ENCODE measurements around the gene COA5. TPM values are rescaled to one million over a fixed set of nuclear protein-coding genes. Genes with fewer than 3 reads are reported as not detected.

Gene COA5
- total and polyA plus RNA-seq, 2 experiments from 2014 or later = 48.8 to 58.4 TPM

DNA sequence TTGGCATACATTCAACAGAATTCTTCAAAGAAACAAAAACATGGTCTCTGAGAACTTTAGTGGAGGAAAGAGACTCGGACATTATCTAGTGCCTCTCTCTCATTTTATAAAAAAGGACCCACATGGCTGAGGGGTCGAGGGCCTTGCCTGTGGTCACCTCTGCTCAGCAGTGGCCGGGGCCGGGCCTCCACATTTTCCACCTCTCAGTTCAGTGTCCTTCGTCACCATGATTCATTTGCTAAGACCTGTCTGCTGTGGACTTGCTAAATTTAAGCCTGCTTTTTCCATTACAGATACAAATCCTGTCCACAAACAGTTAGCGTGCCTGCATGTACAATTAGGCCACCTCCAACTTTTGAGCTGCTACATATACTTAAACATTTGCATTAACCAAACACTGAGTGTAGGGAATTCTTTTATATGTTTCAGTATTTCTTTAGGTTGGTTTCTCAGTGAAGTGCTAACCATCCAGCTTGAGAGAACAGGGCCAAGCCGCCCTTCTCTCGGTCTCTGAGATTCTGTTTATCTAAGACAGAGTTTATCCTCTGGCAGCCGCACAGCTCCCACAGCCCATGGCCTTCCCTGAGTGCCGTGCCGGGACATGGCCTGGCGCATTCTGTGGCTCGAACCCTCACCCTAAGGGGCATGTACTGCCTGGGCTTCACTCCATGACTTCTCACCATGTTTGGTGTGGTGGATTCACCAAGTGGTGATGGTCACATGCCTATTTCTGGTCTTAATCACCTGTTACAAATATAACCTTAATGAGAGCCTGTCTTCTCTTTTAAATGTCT lies 46.2 kb downstream of the COA5 start:
- H4K20me1 ChIP-seq (ENCODE audit: insufficient read depth, poor library complexity, severe bottlenecking) = no peaks in the 10 kb centered on the region
- TF ChIP-seq EZH2phosphoT487 (IDR thresholded peaks at IDR 0.05; ENCODE audit: low read depth, severe bottlenecking, unreplicated experiment) = no peak
- TF ChIP-seq, protein P1, sequence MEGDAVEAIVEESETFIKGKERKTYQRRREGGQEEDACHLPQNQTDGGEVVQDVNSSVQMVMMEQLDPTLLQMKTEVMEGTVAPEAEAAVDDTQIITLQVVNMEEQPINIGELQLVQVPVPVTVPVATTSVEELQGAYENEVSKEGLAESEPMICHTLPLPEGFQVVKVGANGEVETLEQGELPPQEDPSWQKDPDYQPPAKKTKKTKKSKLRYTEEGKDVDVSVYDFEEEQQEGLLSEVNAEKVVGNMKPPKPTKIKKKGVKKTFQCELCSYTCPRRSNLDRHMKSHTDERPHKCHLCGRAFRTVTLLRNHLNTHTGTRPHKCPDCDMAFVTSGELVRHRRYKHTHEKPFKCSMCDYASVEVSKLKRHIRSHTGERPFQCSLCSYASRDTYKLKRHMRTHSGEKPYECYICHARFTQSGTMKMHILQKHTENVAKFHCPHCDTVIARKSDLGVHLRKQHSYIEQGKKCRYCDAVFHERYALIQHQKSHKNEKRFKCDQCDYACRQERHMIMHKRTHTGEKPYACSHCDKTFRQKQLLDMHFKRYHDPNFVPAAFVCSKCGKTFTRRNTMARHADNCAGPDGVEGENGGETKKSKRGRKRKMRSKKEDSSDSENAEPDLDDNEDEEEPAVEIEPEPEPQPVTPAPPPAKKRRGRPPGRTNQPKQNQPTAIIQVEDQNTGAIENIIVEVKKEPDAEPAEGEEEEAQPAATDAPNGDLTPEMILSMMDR (IDR thresholded peaks at IDR 0.05; ENCODE audit: poor library complexity) = no peak
- TF ChIP-seq EZH2 (IDR thresholded peaks at IDR 0.05; ENCODE audit: borderline replicate concordance) = no peak
- H3K79me2 ChIP-seq = no peaks in the 10 kb centered on the region
- no peak overlapping the region for H3K4me3 ChIP-seq
- no peaks in the 10 kb centered on the region for H3K36me3 ChIP-seq (replicated peaks; ENCODE audit: insufficient read depth, low read depth)
- DNase-seq (ENCODE audit: low spot score) = no peak
- no peaks in the 10 kb centered on the region for H3K27me3 ChIP-seq
- no peaks in the 10 kb centered on the region for H3K4me1 ChIP-seq (ENCODE audit: insufficient read depth)
- H2AFZ ChIP-seq = no peak overlapping the region
- no peaks in the 10 kb centered on the region for H3K9me2 ChIP-seq (replicated peaks; ENCODE audit: insufficient read depth)
- WGBS (ENCODE audit: low lambda C conversion rate, missing lambda C conversion rate) = 93% methylated on average over 13 of the region's 13 CpGs
- H3K9me3 ChIP-seq (ENCODE audit: low read depth) = no peaks in the 10 kb centered on the region
- H3K4me2 ChIP-seq = no peak overlapping the region
- H3K27ac ChIP-seq = no peak overlapping the region

DNA sequence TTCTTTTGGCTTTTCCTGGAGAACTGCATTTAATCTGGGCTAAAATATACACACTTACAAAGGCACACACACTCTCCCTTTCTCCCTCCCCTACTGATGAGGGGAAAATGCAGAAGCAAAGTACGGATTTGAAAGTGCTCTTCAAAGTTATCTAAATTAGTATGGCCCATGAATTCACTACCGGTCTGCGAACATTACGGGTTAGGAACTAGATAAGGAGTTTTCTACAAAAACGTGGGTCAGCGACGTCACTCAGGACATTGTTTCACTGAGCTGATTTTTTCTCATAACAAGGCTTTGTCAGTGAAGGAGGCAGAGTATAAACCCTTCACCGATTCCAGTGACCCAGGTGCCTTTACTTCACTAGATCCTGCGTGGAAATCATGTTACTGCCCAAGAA lies 47.3 kb downstream of the COA5 start:
- TF ChIP-seq EZH2phosphoT487 (IDR thresholded peaks at IDR 0.05; ENCODE audit: low read depth, severe bottlenecking, unreplicated experiment) (no peak), EZH2 (IDR thresholded peaks at IDR 0.05; ENCODE audit: borderline replicate concordance) (no peak)
- TF ChIP-seq, protein P1 (IDR thresholded peaks at IDR 0.05; ENCODE audit: poor library complexity) = no peak
- Histone ChIP-seq H3K4me3 (no peak overlapping the region), H4K20me1 (ENCODE audit: insufficient read depth, poor library complexity, severe bottlenecking) (no peaks in the 10 kb centered on the region), H3K9me3 (ENCODE audit: low read depth) (no peaks in the 10 kb centered on the region), H3K79me2 (no peaks in the 10 kb centered on the region), H3K27ac (no peak overlapping the region), H3K36me3 (replicated peaks; ENCODE audit: insufficient read depth, low read depth) (no peaks in the 10 kb centered on the region), H2AFZ (no peak overlapping the region), H3K27me3 (no peaks in the 10 kb centered on the region), H3K4me1 (ENCODE audit: insufficient read depth) (no peaks in the 10 kb centered on the region), H3K9me2 (replicated peaks; ENCODE audit: insufficient read depth) (no peaks in the 10 kb centered on the region), H3K4me2 (no peak overlapping the region)
- 86% methylated on average over 9 of the region's 9 CpGs for WGBS (ENCODE audit: low lambda C conversion rate, missing lambda C conversion rate)
- DNase-seq (ENCODE audit: low spot score) = no peak

DNA sequence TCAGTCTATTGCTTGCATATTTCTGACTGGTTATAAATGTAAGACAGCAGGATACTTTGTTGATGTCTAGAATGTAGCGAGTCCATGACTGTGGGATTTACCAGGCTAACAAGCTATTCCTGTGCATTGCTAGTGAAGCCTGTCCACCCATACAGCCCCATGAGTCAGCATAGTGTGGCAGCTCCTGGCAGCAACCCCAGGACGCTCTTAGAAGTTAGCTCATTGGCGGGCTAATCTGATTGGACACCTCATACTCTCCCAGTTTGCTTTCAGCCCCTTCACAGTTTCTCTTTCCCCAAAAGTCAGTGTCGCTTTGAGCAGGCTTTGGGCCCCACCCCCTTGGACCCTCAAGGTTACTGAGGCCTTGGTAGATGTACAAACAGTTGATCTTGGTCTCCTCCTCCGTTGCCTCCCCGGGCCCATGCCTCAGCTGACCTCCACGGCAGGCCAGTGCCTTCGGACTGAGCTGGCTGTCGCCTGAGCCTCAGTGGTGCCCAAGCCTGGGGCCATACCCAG lies 48.0 kb downstream of the COA5 start:
- Histone ChIP-seq H4K20me1 (ENCODE audit: insufficient read depth, poor library complexity, severe bottlenecking) (no peaks in the 10 kb centered on the region), H3K9me2 (replicated peaks; ENCODE audit: insufficient read depth) (no peaks in the 10 kb centered on the region), H3K9me3 (ENCODE audit: low read depth) (no peaks in the 10 kb centered on the region), H3K4me1 (ENCODE audit: insufficient read depth) (no peaks in the 10 kb centered on the region), H3K4me3 (no peak overlapping the region), H3K27ac (no peak overlapping the region), H3K79me2 (no peaks in the 10 kb centered on the region), H3K27me3 (no peaks in the 10 kb centered on the region), H3K36me3 (replicated peaks; ENCODE audit: insufficient read depth, low read depth) (no peaks in the 10 kb centered on the region), H2AFZ (no peak overlapping the region), H3K4me2 (no peak overlapping the region)
- peak; percentile 33 for DNase-seq (ENCODE audit: low spot score)
- TF ChIP-seq, protein P1 (IDR thresholded peaks at IDR 0.05; ENCODE audit: poor library complexity) = no peak
- no peak for TF ChIP-seq EZH2 (IDR thresholded peaks at IDR 0.05; ENCODE audit: borderline replicate concordance)
- no peak for TF ChIP-seq EZH2phosphoT487 (IDR thresholded peaks at IDR 0.05; ENCODE audit: low read depth, severe bottlenecking, unreplicated experiment)
- 96% methylated on average over 9 of the region's 9 CpGs for WGBS (ENCODE audit: low lambda C conversion rate, missing lambda C conversion rate)
